ENCODE results near the gene FANCL.
A peak's percentile ranks its signal among the peaks of the same experiment; 100 is the strongest.
"Not testable (repeated sequence)": the region's sequence is repeated elsewhere in the genome, so short reads cannot be mapped to it uniquely, and the experiment has no call there.

The FANCL gene

GRCh38 chr2:58240670-58241545, at the start of gene FANCL:
FANCL (minus strand) TSS chr2:58241325; CDS start chr2:58241313, 12 bp downstream.
- DNase-seq (ENCODE audit: low spot score), result peak; percentile 94

- no peak for DNase-seq (ENCODE audit: low spot score)
These were observed 47.9 kb upstream of the FANCL start for GRCh38 chr2:58289029-58289428.

- no peak for DNase-seq (ENCODE audit: low spot score)
These were observed 42.8 kb upstream of the FANCL start for GRCh38 chr2:58283931-58284330.

GRCh38 chr2:58275144-58275543, 34.0 kb upstream of the FANCL start:
- not testable (repeated sequence) for DNase-seq (ENCODE audit: low spot score)

- DNase-seq (ENCODE audit: low spot score), result no peak
These were observed 30.7 kb upstream of the FANCL start for GRCh38 chr2:58271826-58272225.

- no peak for DNase-seq (ENCODE audit: low spot score)
These were observed 27.6 kb upstream of the FANCL start for GRCh38 chr2:58268685-58269084.

GRCh38 chr2:58266211-58266610, 25.1 kb upstream of the FANCL start:
- no peak for DNase-seq (ENCODE audit: low spot score)

GRCh38 chr2:58261209-58261608, 20.1 kb upstream of the FANCL start:
- DNase-seq (ENCODE audit: low spot score), result no peak

GRCh38 chr2:58258456-58258855, 17.3 kb upstream of the FANCL start:
- not testable (repeated sequence) for DNase-seq (ENCODE audit: low spot score)

- not testable (repeated sequence) for DNase-seq (ENCODE audit: low spot score)
These were observed 10.4 kb upstream of the FANCL start for GRCh38 chr2:58251331-58252201.

- no peak for DNase-seq (ENCODE audit: low spot score)
These were observed 380 bp upstream of the FANCL start for GRCh38 chr2:58241546-58241864.

GRCh38 chr2:58239243-58239925, 1.7 kb downstream of the FANCL start:
- DNase-seq (ENCODE audit: low spot score), result no peak

- DNase-seq (ENCODE audit: low spot score), result no peak
These were observed 3.4 kb downstream of the FANCL start for GRCh38 chr2:58237741-58238140.

GRCh38 chr2:58235984-58236383, 5.1 kb downstream of the FANCL start:
- no peak for DNase-seq (ENCODE audit: low spot score)

GRCh38 chr2:58235170-58235569, 6.0 kb downstream of the FANCL start:
- DNase-seq (ENCODE audit: low spot score), result no peak

- peak; percentile 10 for DNase-seq (ENCODE audit: low spot score)
These were observed 12.8 kb downstream of the FANCL start for GRCh38 chr2:58228299-58228698.

- DNase-seq (ENCODE audit: low spot score), result no peak
These were observed 13.8 kb downstream of the FANCL start for GRCh38 chr2:58227171-58227917.

GRCh38 chr2:58221909-58222308, 19.2 kb downstream of the FANCL start:
- no peak for DNase-seq (ENCODE audit: low spot score)

GRCh38 chr2:58215429-58215828, 25.7 kb downstream of the FANCL start:
- no peak for DNase-seq (ENCODE audit: low spot score)

GRCh38 chr2:58210951-58211568, 30.1 kb downstream of the FANCL start:
- DNase-seq (ENCODE audit: low spot score), result not testable (repeated sequence)

- no peak for DNase-seq (ENCODE audit: low spot score)
These were observed 33.9 kb downstream of the FANCL start for GRCh38 chr2:58207189-58207588.
